GM18873 (cell line): ENCODE results near the gene NAT16.
"Not testable (repeated sequence)": the region's sequence is repeated elsewhere in the genome, so short reads cannot be mapped to it uniquely, and the experiment has no call there.

ENCODE experiments used
- ATAC-seq: cut with Tn5 transposase; IDR thresholded peaks from one replicate; pipeline ENCODE4 v1.9.1; 2021; ENCODE audit warnings: mild to moderate bottlenecking, moderate library complexity, moderate number of reproducible peaks; ENCODE audit not compliant: unreplicated experiment, low FRiP score

The NAT16 gene

GRCh38 chr7:101203740-101204738 is 23.9 kb upstream of the NAT16 start:
- not testable (repeated sequence) for ATAC-seq

DNA sequence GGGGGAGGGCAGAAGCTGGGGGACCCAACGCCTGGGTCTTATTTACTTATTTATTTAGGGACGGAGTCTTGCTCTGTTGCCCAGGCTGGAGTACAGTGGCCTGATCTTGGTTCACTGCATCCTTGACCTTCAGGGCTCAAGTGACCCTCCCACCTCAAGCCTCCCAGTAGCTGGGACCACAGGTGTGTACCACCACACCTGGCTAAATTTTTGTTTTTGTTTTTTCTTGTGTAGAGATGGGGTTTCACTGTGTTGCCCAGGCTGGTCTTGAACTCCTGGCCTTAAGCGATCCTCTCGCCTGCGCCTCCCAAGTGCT is 22.5 kb upstream of the NAT16 start:
- no peak for ATAC-seq

GRCh38 chr7:101201695-101202602 is 21.9 kb upstream of the NAT16 start:
- ATAC-seq, result no peak

DNA sequence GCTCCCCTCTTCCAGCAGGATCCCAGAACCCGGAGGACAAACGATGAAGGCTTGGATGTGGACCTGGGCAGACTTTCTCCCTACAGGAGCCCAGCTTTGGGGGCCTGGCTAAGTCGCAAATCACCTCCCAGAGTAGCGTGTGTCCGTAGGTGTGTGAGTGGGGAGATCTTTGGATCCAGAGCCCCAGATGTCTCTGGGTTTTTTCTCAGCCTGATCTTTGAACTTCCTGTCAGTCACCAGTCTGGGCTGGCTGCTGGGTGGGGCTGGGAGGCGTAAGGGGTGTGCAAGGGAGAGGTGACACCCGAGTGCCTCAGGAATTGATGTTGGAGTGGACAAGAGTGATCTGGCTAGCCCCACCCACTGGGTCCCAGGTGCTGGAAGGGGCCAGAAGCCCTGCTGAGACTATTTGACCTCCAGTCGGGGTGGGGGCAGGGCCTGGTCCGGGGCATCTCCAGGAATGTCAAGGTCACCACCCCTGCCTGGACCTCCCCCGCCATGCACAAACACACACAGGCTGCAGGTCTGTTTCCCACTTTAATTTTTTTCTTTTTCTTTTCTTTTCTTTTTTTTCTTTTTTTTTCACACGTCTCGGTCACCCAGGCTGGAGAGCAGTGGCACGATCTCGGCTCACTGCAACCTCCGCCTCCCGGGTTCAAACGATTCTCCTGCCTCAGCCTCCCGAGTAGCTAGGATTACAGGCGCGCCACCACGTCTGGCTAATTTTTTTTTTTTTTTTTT is 20.9 kb upstream of the NAT16 start, which contains the start of gene MOGAT3:
TSS of gene MOGAT3 (minus strand) at position 175 of the 738 bp plus-strand sequence. CDS start 182 bp downstream, outside the sequence.
- ATAC-seq, result no peak

GRCh38 chr7:101200504-101200861 is 20.4 kb upstream of the NAT16 start:
- no peak for ATAC-seq

DNA sequence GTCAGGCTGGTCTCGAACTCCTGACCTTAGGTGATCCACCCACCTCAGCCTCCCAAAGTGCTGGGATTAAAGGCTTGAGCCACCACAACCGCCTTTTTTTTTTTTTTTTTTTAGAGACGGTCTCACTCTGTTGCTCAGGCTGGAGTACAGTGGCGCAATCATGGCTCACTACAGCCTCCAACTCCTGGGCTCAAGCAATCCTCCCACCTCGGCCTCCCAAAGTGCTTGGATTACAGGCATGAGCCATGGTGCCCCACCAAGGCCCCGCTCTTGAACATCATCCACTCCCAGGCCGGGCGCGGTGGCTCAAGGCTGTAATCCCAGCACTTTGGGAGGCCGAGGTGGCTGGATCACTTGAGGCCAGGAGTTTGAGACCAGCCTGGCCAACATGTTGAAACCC is 19.4 kb upstream of the NAT16 start:
- not testable (repeated sequence) for ATAC-seq

DNA sequence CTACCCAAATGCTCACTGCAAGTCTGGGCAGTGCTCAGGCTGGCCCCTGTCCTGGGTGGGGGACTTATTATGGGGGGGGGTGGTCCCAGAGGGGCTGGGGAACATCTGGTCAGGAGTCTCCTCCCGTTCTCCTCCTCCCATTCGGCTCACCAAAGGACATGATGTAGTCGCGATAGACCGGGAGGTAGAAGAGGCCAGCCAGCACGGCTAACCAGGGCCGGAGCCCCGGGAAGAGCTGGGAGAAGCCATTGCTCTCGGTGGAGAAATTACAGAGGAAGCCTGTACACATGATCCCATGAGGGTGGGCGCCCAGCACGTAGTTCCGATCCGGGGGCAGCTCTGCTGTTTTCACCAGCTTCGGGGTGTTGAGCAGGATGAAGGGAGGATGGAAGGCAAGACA is 18.4 kb upstream of the NAT16 start:
- no peak for ATAC-seq

GRCh38 chr7:101197991-101198390 is 17.9 kb upstream of the NAT16 start:
- no peak for ATAC-seq

- ATAC-seq, result no peak
Measured at GRCh38 chr7:101195884-101196283, 15.8 kb upstream of the NAT16 start.

DNA sequence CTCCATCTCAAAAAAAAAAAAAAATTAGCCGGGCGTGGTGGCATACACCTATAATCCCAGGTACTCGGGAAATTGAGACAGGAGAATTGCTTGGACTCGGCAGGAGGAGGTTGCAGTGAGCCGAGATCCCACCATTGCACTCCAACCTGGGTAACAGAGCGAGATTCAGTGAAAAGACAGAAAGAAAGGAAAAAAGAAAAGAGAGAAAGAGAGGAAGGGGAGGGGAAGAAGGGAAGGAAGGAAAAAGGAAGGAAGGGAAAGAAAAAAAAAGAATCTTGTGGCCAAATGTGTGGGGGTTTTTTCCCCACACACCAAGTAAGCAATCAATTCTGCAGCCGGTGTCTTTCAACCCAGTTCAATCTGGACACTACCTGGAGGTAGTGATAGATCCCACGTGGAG is 9.0 kb upstream of the NAT16 start:
- ATAC-seq, result no peak

DNA sequence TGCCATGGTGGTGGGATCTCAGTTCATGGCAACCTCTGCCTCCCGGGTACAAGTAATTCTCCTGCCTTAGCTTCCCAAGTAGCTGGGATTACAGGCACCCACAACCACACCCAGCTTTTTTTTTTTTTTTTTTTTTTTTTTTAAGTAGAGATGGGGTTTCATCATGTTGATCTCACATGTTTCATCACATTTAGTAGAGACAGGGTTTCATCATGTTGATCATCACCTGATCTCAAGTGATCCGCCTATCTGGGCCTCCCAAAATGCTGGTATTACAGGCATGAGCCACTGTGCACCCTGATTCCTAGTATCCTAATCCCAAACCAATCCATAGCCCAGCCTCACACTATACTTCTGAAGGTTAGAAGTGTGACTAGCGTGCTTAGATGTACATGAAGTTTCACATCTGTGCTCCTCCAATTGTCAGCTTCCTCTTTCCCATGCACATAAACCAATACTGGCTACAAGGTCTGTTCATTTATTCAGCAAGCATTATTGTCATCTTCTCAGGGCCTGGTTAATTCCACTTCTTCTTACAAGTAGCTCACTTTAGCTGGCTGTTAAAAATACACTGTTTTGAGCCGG is 6.8 kb upstream of the NAT16 start:
- ATAC-seq, result no peak

GRCh38 chr7:101186194-101186593 is 6.1 kb upstream of the NAT16 start:
- no peak for ATAC-seq

GRCh38 chr7:101185258-101185839 is 5.3 kb upstream of the NAT16 start:
- no peak for ATAC-seq

GRCh38 chr7:101179713-101180112 is 380 bp downstream of the NAT16 start:
- ATAC-seq, result no peak

DNA sequence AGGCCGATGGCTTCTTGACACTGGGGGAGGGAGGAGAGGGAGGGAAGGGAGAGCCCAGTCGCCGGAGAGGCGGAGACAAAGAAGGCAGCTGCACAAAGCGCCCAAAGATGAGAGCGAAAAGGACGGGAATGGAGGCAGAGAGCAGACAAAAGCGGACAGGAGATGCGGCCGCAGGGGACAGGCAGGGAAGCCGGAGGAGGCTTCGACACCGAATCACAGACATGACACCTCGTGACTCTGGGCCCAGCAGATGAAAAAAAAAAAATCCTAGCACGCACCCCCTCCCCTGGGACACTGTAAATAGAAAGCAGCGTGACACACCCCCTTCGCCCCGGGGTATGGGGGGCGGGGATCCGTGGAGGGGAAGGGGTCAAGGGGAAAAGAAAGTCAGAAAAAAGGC is 976 bp downstream of the NAT16 start:
- no peak for ATAC-seq

DNA sequence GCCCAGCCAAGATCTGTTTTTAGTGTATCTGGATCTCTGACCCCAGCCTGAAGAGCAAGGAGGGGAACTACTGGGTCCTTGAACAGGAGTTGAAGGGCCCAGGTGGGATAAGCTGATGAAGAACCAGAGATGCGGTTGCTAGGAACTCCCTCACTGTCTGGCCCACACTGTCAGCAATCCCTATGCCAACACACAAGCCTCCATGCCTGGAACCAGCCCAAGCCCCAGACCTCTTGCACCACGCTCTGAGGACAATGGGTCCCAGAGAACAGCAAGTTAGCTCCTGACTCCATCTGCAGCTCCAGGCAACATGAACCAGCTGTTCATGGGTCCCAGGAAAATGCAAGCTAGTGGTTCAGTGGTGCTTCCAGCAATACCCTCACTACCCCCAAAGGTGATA is 2.4 kb downstream of the NAT16 start:
- no peak for ATAC-seq

- no peak for ATAC-seq
Measured at GRCh38 chr7:101175664-101176063, 4.4 kb downstream of the NAT16 start.

DNA sequence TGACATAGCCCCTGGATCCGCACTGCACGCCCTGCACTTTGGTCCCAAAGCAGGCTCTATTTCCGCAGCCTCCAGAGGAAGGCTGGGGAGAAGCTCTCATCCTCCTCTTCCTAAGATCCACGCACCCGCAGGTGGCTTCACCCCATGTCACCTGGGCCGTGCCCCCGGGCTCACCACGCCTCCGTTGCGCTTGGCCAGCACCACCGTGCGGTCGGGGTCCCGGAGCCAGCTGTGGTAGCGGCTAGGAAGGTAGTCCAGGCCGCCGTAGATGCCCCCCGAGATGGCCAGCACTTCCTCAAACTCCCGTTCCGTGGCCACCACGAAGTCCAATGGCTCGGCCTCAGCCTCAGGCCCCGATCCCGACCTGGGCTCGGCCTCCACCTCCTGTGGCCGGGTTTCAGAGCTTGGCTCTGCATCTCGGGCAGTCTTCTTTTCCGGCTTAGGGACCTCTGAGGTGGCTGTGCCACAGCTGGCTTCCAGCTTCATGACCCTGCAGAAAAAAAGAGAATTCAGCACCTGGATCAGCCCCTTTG is 5.7 kb downstream of the NAT16 start:
- ATAC-seq, result no peak

- ATAC-seq, result no peak
Measured at GRCh38 chr7:101173752-101174244, 6.3 kb downstream of the NAT16 start.
